Globus pallidus (tissue), 1 donor: ENCODE results near the gene PEF1.

Experiments used
- DNase-seq: peaks from one replicate; pipeline ENCODE4 v3.0.0-alpha.2; 2015; ENCODE audit warnings: low spot score

The PEF1 gene, protein sequence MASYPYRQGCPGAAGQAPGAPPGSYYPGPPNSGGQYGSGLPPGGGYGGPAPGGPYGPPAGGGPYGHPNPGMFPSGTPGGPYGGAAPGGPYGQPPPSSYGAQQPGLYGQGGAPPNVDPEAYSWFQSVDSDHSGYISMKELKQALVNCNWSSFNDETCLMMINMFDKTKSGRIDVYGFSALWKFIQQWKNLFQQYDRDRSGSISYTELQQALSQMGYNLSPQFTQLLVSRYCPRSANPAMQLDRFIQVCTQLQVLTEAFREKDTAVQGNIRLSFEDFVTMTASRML

DNA sequence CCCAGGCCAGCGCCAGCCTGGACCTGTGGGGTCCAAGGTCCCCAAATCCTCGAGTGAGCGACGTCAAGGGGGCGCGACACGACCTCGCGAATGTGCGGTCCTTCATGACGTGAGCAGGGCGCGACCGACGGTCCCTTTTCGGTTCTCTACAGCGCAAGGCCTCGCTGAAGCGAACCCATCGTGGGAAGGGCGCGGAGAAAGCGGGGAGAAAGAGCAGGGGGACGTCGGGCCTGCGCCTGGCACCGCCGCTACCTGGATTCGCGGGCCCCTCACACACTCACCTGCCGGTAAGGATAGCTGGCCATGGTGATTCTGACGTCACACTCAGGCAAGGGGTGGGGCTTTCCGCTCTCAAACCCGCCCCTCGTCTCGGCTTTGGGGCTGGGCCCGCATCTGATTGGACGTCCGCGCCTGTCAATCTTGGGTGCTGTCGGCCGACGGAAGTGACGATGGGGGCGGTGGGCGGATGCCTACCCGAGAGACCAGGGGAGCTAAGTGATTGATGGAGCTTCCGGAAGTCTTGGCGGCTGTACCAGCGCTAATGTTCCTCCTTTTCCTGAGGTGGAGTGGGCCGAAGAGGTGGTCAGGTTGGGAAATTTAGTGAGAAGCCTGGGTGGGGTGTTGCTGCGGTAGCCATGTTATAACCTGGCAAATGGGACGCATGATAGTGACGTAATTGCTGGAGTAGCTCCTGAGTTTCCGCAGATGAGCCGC lies at the start of gene PEF1:
PEF1 (minus strand) TSS at position 317 of the 714 bp plus-strand sequence; CDS start at position 305, 12 bp downstream.
- peak; percentile 99 for DNase-seq

- DNase-seq = no peak
Measured at GRCh38 chr1:31693231-31693630, 48.6 kb upstream of the PEF1 start.

GRCh38 chr1:31691951-31692350 lies 47.3 kb upstream of the PEF1 start:
- no peak for DNase-seq

DNA sequence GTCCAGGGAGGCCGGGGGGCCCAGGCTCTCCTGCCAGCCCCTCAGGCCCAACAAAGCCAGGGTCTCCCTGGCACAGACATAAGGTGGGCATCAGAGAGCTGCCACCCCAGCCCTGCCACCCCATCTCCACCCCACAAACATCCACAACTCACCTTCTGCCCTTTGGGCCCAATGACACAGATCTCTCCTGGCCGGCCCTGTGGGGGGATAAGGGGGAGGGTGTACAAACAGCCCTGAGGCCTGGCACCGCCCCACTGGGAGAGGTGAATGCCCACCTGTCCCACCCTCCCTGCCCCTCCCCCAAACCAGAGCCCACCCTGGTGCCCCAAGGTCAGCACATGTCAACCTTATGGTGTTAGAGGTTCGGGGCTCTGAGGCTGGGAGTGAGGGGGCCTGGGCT lies 46.8 kb upstream of the PEF1 start:
- no peak for DNase-seq

- no peak for DNase-seq
Measured at GRCh38 chr1:31690921-31691320, 46.2 kb upstream of the PEF1 start.

DNA sequence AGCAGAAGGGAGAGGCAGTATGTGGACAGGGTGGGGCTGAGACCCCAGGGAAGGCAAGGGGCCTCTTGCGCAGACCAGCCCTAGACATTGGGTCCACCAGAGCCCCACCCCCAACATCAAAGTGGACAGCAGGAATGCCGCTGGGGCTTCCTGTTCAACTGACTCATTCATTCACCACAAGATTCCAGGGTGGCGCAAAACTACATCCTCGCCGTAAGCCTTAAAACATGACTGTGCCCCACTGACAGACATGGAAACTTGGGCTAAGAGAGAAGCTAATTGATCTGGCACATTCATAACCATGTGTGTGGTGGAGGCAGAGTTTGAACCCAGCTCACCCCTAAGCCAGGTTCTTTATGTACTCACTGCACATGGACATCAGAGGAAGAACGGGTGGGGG lies 45.2 kb upstream of the PEF1 start:
- DNase-seq = no peak

DNA sequence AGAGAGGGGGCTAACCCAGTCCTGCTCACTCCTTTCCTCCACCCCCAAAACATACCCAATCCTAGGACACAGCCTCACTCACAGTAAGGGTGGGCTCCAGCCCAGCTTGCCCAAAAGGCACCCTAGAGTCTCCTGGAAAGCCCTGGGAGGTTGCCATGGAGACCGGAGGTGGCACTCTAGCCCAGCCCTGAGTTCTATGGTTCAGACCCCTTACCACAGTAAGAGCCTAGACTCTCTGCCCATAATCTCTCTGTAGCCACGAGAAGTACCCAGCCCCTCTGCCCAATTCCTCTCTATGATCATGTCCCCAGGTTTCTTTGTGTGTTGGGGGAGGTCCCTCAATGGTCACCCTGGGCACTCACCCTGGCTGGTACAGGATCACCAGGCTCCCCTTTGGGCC lies 44.7 kb upstream of the PEF1 start:
- no peak for DNase-seq

GRCh38 chr1:31688233-31688918 lies 43.7 kb upstream of the PEF1 start:
- DNase-seq = no peak

- DNase-seq = no peak
Measured at GRCh38 chr1:31687601-31688000, 42.9 kb upstream of the PEF1 start.

DNA sequence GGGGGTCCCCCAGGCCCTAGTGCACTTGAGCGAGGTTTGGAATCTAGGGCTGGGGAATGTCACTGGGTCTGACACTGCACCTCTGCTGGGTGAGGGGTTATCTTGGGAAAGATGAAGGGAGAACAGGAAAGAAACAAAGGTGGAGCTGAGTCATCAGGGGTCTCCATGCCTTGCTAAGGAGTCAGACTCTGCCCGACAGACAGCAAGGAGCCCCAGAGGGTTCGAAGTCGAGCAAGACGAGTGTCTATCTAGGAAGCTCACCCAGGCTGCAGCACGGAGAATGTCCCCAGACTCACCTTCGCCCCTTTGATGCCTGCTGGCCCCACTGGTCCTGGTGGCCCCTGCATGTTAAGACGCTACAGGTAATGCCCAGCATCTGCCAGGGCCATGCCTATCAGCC lies 41.1 kb upstream of the PEF1 start:
- no peak for DNase-seq

DNA sequence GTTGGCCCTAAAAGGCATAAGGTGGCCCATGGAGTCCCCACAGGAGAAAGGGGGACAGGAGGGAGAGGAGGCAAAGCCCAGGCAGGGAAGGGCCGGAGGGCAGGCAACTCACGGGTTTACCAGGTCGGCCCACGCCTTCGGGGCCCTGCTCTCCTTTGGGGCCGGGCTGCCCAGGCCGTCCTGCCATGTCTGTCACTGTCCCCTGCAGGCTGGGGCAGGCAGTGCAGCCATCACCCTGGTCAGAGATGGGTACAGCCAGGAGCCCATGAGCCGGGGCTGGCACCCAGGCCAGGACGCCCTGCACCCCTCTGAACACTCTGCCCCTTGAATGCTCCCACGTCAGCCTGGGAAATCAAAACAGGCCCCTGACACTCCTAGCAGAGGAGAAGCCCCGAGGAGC lies 39.3 kb upstream of the PEF1 start:
- no peak for DNase-seq

- no peak for DNase-seq
Measured at GRCh38 chr1:31681415-31681814, 36.7 kb upstream of the PEF1 start.

DNA sequence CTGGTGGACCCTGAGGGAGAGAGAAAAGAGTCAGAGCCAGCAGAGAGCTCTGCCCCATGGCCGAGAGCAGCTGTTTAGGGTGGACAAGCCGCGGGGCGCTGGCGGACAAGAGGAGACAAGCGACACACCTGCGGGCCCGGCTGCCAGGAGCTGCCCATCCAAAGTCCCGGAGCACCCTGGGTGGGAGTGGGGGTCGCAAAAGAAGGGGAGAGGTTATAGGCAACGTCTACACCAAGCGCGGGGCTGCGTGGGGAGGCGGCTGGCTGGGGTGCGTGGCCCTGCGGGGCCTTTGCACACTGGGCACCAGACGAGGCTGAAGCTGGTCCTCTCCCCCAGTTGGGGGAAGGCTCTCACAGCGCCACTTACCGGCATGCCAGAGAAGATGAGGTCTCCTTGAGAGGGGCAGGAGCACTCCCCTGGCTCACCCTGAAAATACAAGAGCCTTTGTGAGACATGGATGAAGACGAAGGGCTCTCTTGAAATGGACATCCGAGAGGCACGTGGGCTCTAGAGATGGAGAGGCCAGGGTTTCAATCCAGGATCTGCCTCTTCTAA lies 35.1 kb upstream of the PEF1 start:
- DNase-seq = no peak

- no peak for DNase-seq
Measured at GRCh38 chr1:31679091-31679490, 34.4 kb upstream of the PEF1 start.

DNA sequence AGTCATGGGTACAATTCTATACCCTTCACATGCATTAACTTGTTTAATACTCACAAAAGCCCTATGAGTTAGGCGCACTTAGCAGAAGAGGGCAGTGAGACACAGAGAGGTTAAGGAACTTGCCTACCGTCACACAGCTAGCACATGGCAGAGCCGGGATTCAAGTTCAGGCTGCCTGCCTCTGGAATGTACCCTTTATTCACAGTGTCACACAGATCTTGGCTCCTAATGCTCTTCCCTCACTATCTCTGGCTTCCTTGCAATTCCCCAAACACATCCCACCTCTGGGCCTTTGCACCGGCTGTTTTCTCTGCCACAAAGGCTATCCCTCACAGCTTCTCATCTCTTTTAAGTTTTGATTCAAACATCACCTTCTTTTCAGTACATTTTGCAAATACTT lies 34.0 kb upstream of the PEF1 start:
- DNase-seq = no peak

DNA sequence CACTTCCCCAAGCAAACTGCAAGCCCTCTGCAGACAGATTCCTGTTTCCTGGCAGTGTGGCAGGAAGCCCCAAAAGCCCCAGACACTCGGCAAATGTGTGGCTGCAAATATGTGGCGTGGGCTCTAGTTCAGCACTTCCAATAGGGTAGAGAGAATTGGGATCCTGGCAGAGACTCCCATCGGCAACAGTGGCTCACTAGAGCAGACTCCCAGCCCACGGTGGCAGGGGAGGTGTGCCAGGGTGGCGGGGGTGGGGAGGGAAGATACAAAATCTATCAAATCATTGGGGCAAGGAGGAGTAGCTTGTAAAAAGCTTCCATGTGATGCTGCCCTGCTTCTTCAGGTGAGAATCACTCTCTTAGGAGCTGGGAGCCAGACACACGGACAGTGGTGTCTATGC lies 33.3 kb upstream of the PEF1 start:
- DNase-seq = no peak

- DNase-seq = no peak
Measured at GRCh38 chr1:31677401-31677800, 32.7 kb upstream of the PEF1 start.

- DNase-seq = no peak
Measured at GRCh38 chr1:31675756-31676155, 31.1 kb upstream of the PEF1 start.

- DNase-seq = no peak
Measured at GRCh38 chr1:31675161-31675560, 30.5 kb upstream of the PEF1 start.

DNA sequence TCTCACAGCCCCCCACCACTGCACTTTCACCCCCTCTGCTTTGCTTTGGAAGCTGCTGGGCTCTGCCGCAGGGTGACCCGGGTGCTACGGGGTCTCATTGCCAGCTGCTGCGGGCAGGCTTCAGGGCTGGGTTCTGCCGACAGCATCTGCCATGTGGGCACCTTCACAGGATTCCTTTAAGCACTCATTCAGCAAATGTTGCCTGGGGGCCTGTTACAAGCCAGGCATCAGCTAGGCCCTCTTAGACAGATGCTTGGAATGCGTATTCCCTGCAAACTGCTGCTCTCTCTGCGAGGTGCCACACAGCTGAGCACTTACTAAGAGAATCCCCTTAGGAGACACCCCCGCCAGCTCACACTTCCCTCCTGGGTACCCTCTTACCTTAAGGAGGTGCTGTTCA lies 29.9 kb upstream of the PEF1 start:
- no peak for DNase-seq

GRCh38 chr1:31673433-31673832 lies 28.8 kb upstream of the PEF1 start:
- no peak for DNase-seq

GRCh38 chr1:31672986-31673385 lies 28.3 kb upstream of the PEF1 start:
- no peak for DNase-seq
